CD4-positive, alpha-beta T cell treated with Interleukin-4 for 4 hours (primary cell): ENCODE measurements around the gene TP53.

Experiments used
- DNase-seq: peaks from one replicate; pipeline ENCODE4 v3.0.0-alpha.2; 2020

The TP53 gene

GRCh38 chr17:7706631-7707354, 19.5 kb upstream of the TP53 start:
- no peak for DNase-seq

DNA sequence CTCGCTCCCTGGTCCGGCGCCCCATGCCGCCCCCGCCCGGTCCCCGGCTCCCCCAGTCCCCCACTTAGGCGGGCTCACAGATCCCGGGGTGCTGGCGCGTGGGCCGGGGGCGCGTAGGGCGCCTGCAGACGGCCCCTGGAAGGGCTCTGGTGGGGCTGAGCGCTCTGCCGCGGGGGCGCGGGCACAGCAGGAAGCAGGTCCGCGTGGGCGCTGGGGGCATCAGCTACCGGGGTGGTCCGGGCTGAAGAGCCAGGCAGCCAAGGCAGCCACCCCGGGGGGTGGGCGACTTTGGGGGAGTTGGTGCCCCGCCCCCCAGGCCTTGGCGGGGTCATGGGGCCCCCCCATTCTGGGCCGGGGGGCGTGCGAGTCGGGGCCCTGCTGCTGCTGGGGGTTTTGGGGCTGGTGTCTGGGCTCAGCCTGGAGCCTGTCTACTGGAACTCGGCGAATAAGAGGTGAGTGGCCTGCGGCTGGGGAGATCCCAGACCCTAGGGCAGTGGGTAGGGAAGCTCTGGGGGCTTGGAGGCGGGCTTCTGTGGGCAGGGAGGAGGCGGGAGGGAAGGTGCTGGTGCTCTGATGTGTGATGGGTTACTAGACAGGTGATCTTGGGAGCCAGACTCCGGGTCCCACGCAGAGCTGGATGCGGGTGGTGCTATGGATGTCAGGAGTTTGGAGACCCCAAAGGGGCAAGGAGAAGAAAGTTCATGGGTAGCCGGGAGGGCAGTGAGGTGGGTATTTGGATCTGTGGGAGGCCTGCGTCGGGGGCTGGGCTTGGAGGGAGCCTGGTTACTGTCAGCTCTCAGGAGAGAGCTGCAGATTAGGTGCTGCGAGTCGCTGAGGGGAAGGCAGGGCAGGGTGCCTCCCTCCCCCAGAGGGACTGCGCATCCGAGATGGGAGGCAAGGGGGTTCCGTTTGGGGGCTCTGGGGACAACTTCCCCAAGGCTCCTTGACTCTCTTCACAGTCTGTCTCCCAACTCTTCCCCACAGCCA, 18.3 kb upstream of the TP53 start:
- no peak for DNase-seq

GRCh38 chr17:7704601-7705268, 17.4 kb upstream of the TP53 start, which contains the start of gene EFNB3:
Gene EFNB3, plus strand, starts transcription at chr17:7705202. Its CDS starts 397 bp downstream, at chr17:7705599.
- no peak for DNase-seq

DNA sequence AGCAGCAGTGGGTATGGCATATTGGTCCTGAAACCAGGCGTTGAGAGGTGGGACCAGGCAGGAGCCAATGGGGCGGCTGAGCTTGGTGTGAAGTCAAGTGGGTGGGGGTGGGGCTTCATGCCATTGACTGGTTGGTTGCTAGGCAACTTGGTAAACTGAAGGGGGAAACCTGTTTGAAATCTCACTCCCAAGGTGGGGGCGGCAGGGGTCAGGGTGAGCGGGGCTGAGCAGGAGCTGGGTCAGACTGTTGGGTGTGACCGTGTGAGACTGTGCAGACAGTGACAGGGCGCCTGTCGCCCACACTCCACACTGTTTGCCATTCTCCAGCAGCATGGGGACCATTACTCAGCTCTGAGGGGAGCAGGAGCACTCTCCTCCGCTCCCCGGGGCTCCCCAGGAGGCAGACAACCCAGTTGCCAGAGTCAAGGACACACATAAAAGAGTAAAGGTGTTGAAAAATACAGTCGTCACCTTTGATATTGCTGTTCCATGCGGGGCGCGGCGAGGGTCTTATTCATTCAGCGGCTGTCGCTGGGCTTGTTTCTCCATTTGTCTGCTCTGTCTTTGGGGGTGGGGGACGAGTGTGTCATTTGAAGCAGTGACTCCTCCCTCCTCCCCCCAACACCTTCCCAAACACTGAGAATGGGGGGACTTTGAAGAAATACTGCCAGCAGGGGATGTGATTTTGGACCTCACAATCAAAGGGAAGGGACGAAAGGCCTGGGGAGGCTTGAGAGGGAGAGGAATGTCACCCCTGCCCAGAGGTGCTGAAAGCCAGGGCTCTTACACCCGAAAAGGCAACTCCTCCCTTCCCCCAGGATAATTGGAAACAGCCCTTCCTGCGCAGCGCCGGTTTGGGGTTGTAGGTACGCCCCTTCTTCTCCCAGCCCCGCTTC, 16.5 kb upstream of the TP53 start:
- peak; percentile 15 for DNase-seq

- DNase-seq = no peak
Measured at GRCh38 chr17:7702776-7703175, 15.5 kb upstream of the TP53 start.

DNA sequence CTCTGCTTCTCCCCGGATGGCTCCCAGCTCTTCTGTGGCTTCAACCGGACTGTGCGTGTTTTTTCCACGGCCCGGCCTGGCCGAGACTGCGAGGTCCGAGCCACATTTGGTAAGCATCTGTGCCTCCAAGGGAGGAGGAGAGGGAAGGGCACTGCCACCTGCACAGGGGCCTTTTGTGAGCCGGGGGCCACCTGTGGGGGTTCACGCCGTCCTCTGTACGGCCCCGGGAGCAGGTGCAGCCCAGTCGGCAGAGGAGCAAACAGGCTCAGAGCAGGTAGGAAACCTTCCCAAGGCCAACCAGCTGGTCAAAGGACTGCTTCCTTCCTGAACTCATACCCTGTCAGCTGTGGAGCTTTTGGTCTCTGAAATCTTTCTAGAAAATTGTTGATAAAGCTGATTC, 14.4 kb upstream of the TP53 start:
- DNase-seq = no peak

DNA sequence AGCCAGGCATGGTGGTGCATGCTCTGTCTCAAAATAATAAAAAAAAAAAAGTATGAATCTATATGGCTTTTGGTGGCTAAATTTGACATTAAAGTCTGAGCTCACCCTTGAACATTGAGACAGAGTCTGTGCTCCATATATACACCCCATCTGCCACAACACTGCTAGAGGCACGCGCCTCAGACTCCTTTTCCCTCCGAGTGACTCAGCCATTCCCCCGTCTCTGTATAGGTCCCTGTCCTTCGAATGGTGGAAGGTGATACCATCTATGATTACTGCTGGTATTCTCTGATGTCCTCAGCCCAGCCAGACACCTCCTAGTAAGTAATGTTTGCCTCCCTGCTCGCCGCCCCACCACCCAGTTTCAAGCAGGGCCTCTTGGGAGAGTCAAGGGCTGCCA, 13.2 kb upstream of the TP53 start:
- DNase-seq = no peak

DNA sequence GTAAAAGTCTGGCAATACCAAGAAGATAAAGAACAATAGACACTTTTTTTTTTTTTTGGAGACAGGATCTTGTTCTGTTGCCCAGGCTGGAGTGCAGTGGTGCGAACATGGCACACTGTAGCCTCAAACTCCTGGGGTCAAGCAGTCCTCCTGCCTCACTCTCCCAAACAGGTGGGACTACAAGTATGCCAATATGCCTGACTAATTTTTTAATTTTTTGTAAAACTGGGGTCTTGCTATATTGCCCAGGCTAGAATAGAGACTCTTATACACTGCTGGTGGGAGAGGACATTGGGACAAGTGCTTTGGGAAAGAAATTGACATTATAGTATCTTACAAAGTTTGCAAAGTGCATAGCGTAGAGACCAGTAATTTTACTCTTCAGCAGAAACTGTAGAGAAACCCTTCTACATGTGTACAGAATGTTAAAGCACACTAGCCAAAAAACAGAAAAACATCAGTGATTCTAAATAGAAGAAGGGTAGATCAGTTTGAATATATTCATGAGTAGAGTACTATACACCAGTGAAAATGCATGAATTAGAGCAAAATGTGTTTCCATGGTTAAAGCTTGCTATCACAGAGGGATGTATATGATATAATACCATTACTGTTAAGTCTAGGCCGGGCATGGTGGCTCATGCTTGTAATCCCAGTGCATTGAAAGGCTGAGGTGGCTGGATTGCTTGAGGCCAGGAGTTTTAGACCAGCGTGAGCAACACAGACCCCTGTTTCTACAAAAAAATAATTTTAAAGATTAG, 10.7 kb upstream of the TP53 start:
- DNase-seq = no peak

- no peak for DNase-seq
Measured at GRCh38 chr17:7695586-7695985, 8.3 kb upstream of the TP53 start.

- no peak for DNase-seq
Measured at GRCh38 chr17:7688808-7689316, 1.6 kb upstream of the TP53 start.

DNA sequence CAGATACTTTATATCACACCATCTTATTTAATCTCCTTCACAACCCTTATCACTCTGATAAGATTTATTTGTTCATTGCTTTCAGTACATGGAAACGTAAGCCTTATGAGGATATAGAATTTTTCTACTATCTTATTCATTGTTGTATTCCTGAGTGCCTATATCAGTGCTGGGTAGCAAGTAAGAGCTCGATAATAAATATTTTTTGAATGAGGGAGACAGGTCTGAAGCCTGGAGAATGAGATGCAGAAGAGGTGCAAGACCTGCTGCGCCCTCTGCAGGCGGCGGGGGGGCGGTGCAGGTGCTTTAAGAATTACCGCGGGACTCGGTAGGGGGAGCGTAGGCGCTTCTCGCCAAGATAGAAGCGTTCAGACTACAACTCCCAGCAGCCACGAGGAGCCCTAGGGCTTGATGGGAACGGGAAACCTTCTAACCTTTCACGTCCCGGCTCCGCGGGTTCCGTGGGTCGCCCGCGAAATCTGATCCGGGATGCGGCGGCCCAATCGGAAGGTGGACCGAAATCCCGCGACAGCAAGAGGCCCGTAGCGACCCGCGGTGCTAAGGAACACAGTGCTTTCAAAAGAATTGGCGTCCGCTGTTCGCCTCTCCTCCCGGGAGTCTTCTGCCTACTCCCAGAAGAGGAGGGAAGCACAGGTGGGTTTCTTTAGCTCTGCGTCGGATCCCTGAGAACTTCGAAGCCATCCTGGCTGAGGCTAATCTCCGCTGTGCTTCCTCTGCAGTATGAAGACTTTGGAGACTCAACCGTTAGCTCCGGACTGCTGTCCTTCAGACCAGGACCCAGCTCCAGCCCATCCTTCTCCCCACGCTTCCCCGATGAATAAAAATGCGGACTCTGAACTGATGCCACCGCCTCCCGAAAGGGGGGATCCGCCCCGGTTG, 868 bp upstream of the TP53 start, which contains the start of gene WRAP53:
TSS of gene WRAP53 (plus strand) at position 570 of the 900 bp plus-strand sequence. CDS start at position 742, 172 bp downstream.
- peak; percentile 96 for DNase-seq

DNA sequence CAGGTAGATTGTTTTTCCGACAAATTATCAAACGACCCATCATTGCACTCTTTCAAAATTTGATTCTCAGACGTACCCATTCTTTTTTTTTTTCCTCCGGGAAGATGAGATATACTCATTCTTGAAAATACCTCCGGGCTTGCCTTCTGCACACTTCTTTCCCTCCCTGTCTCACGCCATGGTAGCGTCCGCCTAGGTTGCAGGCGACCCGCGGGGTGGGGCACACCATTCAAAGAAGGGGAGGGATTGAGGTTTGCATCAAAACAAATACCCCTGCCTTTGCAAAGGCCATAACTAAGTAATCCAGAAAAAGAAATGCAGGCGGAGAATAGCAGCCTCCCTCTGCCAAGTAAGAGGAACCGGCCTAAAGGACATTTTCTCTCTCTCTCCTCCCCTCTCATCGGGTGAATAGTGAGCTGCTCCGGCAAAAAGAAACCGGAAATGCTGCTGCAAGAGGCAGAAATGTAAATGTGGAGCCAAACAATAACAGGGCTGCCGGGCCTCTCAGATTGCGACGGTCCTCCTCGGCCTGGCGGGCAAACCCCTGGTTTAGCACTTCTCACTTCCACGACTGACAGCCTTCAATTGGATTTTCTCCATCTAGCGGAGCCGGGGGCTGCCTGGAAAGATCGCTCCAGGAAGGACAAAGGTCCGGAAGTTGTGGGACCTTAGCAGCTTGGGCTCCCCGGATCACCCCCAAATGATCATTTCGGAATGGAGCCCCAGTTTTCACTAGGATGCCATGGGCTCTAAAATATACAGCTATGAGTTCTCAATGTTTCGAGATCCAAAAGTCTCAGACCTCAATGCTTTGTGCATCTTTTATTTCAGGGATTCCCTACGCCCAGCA, 843 bp downstream of the TP53 start:
- peak; percentile 75 for DNase-seq

- DNase-seq = peak; percentile 91
Measured at GRCh38 chr17:7685533-7686221, 1.6 kb downstream of the TP53 start.

DNA sequence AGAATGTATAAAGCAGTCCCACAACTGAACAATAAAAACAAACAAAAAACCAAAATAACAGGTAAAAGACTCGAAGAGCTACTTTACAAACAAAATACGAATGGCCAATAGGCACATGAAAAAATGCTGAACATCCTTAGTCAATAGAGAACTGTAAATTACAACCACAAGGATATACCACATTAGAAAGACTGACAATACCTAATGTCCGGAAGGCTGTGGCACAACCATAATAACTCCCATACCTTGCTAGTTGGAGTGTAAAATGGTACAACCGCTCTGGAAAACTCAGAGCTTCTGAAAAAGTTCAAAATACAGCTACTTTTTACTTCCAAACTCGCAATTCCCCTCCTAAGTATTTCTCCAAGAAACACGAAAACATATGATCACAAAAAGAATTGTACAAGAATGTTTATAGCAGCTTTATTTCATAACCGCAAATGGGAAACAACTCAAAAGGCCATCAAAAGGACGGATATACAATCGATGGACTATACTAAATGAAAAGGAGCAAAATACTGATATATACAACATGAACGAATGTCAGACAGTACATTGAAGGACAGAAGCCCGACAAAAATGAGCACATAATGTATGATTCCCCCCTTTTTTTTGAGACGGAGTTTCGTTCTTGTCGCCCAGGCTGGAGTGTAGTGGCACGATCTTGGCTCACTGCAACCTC, 2.3 kb downstream of the TP53 start:
- DNase-seq = peak; percentile 18

DNA sequence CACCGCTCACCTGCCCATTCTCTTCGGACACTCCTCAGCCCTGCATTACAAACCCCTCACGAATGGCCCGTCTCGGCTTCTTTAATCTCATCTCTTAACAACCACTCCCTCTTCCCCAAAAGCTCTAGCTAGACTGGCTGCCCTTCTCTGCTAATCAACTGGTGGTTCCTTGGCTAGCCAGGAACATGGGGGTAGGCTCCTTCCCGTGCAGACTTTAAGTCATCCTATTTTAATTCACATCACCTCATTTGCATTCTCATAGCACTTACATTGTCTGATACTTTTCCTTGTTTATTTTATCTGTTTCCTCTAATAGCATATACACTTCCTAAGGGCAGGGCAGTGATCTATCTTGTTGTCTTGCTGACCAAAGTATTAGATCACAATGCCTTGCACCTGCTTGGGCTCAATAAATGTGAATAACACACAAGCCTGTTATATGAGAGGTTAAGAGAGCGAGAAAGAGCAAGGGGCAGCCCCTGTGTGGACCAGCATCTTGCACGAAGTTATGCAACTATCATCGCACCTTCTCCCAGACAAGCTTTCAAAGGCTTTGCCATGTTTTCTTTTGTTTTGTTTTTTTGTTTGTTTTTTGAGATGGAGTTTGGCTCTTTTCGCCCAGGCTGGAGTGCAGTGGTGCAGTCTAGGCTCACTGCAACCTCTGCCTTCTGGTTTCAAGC, 9.8 kb downstream of the TP53 start:
- no peak for DNase-seq

DNA sequence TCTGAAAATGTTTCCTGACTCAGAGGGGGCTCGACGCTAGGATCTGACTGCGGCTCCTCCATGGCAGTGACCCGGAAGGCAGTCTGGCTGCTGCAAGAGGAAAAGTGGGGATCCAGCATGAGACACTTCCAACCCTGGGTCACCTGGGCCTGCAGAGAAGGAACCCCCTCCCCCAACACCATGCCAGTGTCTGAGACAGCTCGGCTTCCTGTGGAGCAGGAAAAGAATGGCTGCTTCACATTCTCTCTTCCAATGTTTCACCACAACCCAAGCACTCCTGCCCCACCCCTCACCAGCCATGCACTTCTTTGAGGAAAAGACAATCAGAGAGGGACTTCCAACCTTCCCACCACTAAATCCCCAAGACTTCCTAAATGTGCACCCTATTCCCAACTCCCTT, 10.8 kb downstream of the TP53 start:
- DNase-seq = no peak

GRCh38 chr17:7674934-7675333, 12.4 kb downstream of the TP53 start:
- DNase-seq = no peak
